Neural cell (in vitro differentiated cells): ENCODE results near the gene VPS13D. TPM values are rescaled to one million over a fixed set of nuclear protein-coding genes. Genes with fewer than 3 reads are reported as not detected.

ENCODE experiments used
- H2AFZ ChIP-seq: fragments of 200-600, 300-800 bp; sonication (generic), shearing (Covaris generic); 2 replicates; pipeline ENCODE4 v1.6.0; 2014; ENCODE audit warnings: low read depth, mild to moderate bottlenecking, antibody characterized with exemption, low read length, moderate library complexity
- H3F3A ChIP-seq: fragments of 200-600 bp; shearing (Covaris generic); 2 replicates; pipeline ENCODE4 v1.6.1; 2016; ENCODE audit warnings: mild to moderate bottlenecking, moderate library complexity, mixed read lengths, antibody characterized with exemption, low read length; ENCODE audit not compliant: insufficient read depth, poor library complexity, severe bottlenecking
- H3K27ac ChIP-seq: fragments of 200-600, 300-800 bp; sonication (generic), shearing (Covaris generic); 2 replicates; pipeline ENCODE4 v1.5.1; 2014; ENCODE audit warnings: mild to moderate bottlenecking, low read length, moderate library complexity
- H3K27me3 ChIP-seq: fragments of 300-800, 200-600 bp; sonication (generic), shearing (Covaris generic); 2 replicates; pipeline ENCODE4 v1.6.0; 2014; ENCODE audit warnings: mild to moderate bottlenecking, low read depth, low read length, moderate library complexity; ENCODE audit not compliant: insufficient read depth
- H3K36me3 ChIP-seq: fragments of 300-800, 200-600 bp; sonication (generic), shearing (Covaris generic); 2 replicates; pipeline ENCODE4 v1.5.1; 2014; ENCODE audit warnings: mild to moderate bottlenecking, antibody characterized with exemption, low read length, moderate library complexity; ENCODE audit not compliant: insufficient read depth
- H3K4me2 ChIP-seq: fragments of 300-800, 200-600 bp; sonication (generic), shearing (Covaris generic); 2 replicates; pipeline ENCODE4 v1.6.0; 2014; ENCODE audit warnings: mild to moderate bottlenecking, low read length
- H3K4me3 ChIP-seq: fragments of 300-800, 200-600 bp; sonication (generic), shearing (Covaris generic); 2 replicates; pipeline ENCODE4 v1.5.1; 2014; ENCODE audit warnings: mild to moderate bottlenecking, low read length, moderate library complexity
- H3K79me2 ChIP-seq: fragments of 200-600 bp; shearing (Covaris generic); replicated peaks from 2 replicates; pipeline ENCODE4 v1.6.0; 2014; ENCODE audit warnings: mild to moderate bottlenecking, low read length, moderate library complexity; ENCODE audit not compliant: insufficient read depth
- H3K9ac ChIP-seq: fragments of 300-800, 200-600 bp; sonication (generic), shearing (Covaris generic); 2 replicates; pipeline ENCODE4 v1.6.1; 2016; ENCODE audit warnings: mild to moderate bottlenecking, low read length, mixed read lengths
- H3K9me2 ChIP-seq: fragments of 200-600 bp; shearing (Covaris generic); 2 replicates; pipeline ENCODE4 v1.6.1; 2016; ENCODE audit warnings: mild to moderate bottlenecking, low read length, mixed read lengths; ENCODE audit not compliant: insufficient read depth
- H3K9me3 ChIP-seq: fragments of 200-600, 300-800 bp; sonication (generic), shearing (Covaris generic); 2 replicates; pipeline ENCODE4 v1.6.1; 2016; ENCODE audit warnings: mild to moderate bottlenecking, mixed run types, low read length, moderate library complexity, mixed read lengths
- H4K20me1 ChIP-seq: fragments of 200-600 bp; shearing (Covaris generic); 2 replicates; pipeline ENCODE4 v1.6.1; 2016; ENCODE audit warnings: mild to moderate bottlenecking, mixed run types; ENCODE audit not compliant: insufficient read depth
- EP300 ChIP-seq: fragments of 450-650 bp; conservative IDR thresholded peaks from 2 replicates; pipeline ENCODE4 v1.6.1; 2014; ENCODE audit warnings: antibody characterized with exemption, mild to moderate bottlenecking, moderate library complexity; ENCODE audit not compliant: poor library complexity, severe bottlenecking
- EZH2 ChIP-seq: fragments of 200-600, 300-800 bp; shearing (Covaris generic), sonication (generic); IDR thresholded peaks from 2 replicates; pipeline ENCODE4 v1.6.1; 2014; ENCODE audit warnings: antibody characterized with exemption, low read length, borderline replicate concordance, mild to moderate bottlenecking; ENCODE audit not compliant: insufficient read depth, poor library complexity, severe bottlenecking
- MXI1 ChIP-seq: fragments of 450-650 bp; conservative IDR thresholded peaks from 2 replicates; pipeline ENCODE4 v1.6.1; 2014; ENCODE audit warnings: antibody characterized with exemption, mild to moderate bottlenecking; ENCODE audit not compliant: poor library complexity, severe bottlenecking
- POLR2AphosphoS5 ChIP-seq: IDR thresholded peaks from 2 replicates; pipeline ENCODE4 v1.6.1; 2012
- RAD21 ChIP-seq: fragments of 450-650 bp; conservative IDR thresholded peaks from 2 replicates; pipeline ENCODE4 v1.6.1; 2014; ENCODE audit warnings: antibody characterized with exemption, mild to moderate bottlenecking, moderate library complexity
- SMC3 ChIP-seq: fragments of 450-650 bp; conservative IDR thresholded peaks from 2 replicates; pipeline ENCODE4 v1.6.1; 2014; ENCODE audit warnings: antibody characterized with exemption, mild to moderate bottlenecking, moderate library complexity; ENCODE audit not compliant: poor library complexity
- TAF1 ChIP-seq: IDR thresholded peaks from 2 replicates; pipeline ENCODE4 v1.6.1; 2012; ENCODE audit warnings: low read depth
- polyA plus RNA-seq: library from polyadenylated mRNA; depleted of rRNA; stranded (reverse); fragments of >200 nt; gene quantifications from 2 replicates; pipeline ENCODE4 v1.2.3, GENCODE V29; 2014
- TF ChIP-seq, protein P1 (sequence below): fragments of 450-650 bp; IDR thresholded peaks from 2 replicates; pipeline ENCODE4 v1.5.1; 2014; ENCODE audit warnings: antibody characterized with exemption, mild to moderate bottlenecking, moderate library complexity; ENCODE audit not compliant: poor library complexity, severe bottlenecking
- TF ChIP-seq, protein P2 (sequence below): IDR thresholded peaks from 2 replicates; pipeline ENCODE4 v1.6.1; 2012; ENCODE audit warnings: borderline replicate concordance

Gene VPS13D
- polyA plus RNA-seq, 1 donor from 2014 or later, result 24.5 TPM

DNA sequence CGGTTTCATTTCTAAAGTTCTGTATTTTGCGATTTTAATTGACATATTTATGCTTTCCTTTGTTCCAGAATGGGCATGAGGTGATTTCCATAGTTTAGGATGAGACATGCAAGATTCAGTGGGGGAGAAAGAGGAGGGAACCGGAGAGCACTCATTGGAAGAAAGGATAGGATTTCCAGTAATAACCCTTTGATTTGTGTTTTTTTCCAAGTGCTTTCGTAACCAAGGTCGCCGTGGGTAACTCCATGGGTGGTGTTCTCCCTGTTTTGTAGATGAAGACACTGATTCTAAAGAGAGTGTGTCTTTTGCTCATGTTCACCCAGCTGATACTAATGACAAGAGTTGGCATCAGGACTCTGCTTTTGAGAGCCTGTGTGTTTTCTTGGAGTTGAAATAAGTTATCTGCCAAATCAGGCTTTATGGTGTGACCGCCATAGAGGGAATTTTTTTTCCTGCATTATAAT, 218.1 kb downstream of the VPS13D start:
- Histone ChIP-seq H3K36me3 (no peaks in the 10 kb centered on the region), H3K9ac (no peak overlapping the region), H3K4me3 (no peak overlapping the region), H3K79me2 (no peaks in the 10 kb centered on the region), H3F3A (no peaks in the 10 kb centered on the region), H2AFZ (no peak overlapping the region), H4K20me1 (no peaks in the 10 kb centered on the region), H3K9me2 (no peaks in the 10 kb centered on the region), H3K27me3 (no peaks in the 10 kb centered on the region), H3K9me3 (no peaks in the 10 kb centered on the region), H3K27ac (no peak overlapping the region), H3K4me2 (no peak overlapping the region)
- TF ChIP-seq MXI1 (no peak), SMC3 (no peak), RAD21 (no peak), TAF1 (no peak), EZH2 (no peak), POLR2AphosphoS5 (no peak), EP300 (no peak)
- TF ChIP-seq, protein P1, sequence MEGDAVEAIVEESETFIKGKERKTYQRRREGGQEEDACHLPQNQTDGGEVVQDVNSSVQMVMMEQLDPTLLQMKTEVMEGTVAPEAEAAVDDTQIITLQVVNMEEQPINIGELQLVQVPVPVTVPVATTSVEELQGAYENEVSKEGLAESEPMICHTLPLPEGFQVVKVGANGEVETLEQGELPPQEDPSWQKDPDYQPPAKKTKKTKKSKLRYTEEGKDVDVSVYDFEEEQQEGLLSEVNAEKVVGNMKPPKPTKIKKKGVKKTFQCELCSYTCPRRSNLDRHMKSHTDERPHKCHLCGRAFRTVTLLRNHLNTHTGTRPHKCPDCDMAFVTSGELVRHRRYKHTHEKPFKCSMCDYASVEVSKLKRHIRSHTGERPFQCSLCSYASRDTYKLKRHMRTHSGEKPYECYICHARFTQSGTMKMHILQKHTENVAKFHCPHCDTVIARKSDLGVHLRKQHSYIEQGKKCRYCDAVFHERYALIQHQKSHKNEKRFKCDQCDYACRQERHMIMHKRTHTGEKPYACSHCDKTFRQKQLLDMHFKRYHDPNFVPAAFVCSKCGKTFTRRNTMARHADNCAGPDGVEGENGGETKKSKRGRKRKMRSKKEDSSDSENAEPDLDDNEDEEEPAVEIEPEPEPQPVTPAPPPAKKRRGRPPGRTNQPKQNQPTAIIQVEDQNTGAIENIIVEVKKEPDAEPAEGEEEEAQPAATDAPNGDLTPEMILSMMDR, result no peak
- TF ChIP-seq, protein P2, sequence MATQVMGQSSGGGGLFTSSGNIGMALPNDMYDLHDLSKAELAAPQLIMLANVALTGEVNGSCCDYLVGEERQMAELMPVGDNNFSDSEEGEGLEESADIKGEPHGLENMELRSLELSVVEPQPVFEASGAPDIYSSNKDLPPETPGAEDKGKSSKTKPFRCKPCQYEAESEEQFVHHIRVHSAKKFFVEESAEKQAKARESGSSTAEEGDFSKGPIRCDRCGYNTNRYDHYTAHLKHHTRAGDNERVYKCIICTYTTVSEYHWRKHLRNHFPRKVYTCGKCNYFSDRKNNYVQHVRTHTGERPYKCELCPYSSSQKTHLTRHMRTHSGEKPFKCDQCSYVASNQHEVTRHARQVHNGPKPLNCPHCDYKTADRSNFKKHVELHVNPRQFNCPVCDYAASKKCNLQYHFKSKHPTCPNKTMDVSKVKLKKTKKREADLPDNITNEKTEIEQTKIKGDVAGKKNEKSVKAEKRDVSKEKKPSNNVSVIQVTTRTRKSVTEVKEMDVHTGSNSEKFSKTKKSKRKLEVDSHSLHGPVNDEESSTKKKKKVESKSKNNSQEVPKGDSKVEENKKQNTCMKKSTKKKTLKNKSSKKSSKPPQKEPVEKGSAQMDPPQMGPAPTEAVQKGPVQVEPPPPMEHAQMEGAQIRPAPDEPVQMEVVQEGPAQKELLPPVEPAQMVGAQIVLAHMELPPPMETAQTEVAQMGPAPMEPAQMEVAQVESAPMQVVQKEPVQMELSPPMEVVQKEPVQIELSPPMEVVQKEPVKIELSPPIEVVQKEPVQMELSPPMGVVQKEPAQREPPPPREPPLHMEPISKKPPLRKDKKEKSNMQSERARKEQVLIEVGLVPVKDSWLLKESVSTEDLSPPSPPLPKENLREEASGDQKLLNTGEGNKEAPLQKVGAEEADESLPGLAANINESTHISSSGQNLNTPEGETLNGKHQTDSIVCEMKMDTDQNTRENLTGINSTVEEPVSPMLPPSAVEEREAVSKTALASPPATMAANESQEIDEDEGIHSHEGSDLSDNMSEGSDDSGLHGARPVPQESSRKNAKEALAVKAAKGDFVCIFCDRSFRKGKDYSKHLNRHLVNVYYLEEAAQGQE, result no peak

- Histone ChIP-seq H3K4me3 (no peak overlapping the region), H3F3A (no peaks in the 10 kb centered on the region), H3K9me2 (no peaks in the 10 kb centered on the region), H3K79me2 (no peaks in the 10 kb centered on the region), H4K20me1 (no peaks in the 10 kb centered on the region), H3K27ac (no peak overlapping the region), H3K4me2 (no peak overlapping the region), H3K36me3 (no peaks in the 10 kb centered on the region), H2AFZ (no peak overlapping the region), H3K9ac (no peak overlapping the region), H3K9me3 (no peaks in the 10 kb centered on the region), H3K27me3 (no peaks in the 10 kb centered on the region)
- TF ChIP-seq, protein P2, result no peak
- no peak for TF ChIP-seq TAF1
- TF ChIP-seq, protein P1, result no peak
- TF ChIP-seq MXI1, result no peak
- no peak for TF ChIP-seq EP300
- TF ChIP-seq EZH2, result no peak
- TF ChIP-seq RAD21, result no peak
- TF ChIP-seq SMC3, result no peak
- TF ChIP-seq POLR2AphosphoS5, result no peak
Measured at GRCh38 chr1:12448746-12449177, 218.9 kb downstream of the VPS13D start.
